SKM-1 treated with dmso at 0.1 percent for 144 hours (cell line): ENCODE results near the gene RBM19.

Experiments used
- DNase-seq: peaks from one replicate; lab custom pipeline; 2025; ENCODE audit not compliant: unreplicated experiment; lab: John Stamatoyannopoulos, UW

RBM19 gene

GRCh38 chr12:113957627-113958026 is 8.5 kb downstream of the RBM19 start:
- DNase-seq, result no peak

GRCh38 chr12:113955109-113955970 is 10.8 kb downstream of the RBM19 start:
- no peak for DNase-seq

DNA sequence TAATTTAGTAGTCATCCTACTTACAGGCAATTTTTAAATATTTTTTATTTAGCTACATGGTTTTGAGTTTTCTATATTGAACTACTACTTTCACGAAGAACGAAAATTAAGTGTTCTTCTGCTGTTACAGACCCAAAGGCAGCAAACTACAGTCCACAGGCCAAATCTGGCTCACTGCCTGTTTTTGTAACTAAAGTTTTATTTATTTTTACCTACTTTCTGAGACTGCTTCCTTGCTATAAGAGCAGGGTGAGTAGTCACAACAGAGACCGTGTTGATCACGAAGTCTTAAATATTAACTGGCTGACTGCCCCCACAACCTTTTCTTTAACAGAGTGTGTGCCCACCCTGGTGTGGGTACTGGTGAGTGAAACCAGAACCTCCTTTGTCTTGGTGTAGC is 11.6 kb downstream of the RBM19 start:
- DNase-seq, result no peak

DNA sequence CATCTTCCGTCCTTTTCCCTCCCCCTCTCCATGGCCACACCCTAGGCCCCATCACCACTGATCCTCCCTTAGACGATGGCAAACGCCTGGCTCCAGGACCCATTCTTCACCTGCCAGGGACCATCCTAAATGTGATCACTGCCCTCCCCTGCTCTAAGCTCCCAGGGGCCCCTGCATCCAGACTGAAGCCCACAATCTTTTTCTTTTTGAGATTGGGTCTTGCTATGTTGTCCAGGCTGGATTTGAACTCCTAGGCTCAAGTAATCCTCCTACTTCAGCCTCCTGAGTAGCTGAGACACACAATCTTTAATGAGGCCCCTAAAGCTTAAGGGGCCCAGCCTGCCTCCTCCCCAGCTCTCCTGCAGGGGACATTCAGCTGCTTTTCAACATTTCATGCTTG is 15.3 kb downstream of the RBM19 start:
- DNase-seq, result no peak

DNA sequence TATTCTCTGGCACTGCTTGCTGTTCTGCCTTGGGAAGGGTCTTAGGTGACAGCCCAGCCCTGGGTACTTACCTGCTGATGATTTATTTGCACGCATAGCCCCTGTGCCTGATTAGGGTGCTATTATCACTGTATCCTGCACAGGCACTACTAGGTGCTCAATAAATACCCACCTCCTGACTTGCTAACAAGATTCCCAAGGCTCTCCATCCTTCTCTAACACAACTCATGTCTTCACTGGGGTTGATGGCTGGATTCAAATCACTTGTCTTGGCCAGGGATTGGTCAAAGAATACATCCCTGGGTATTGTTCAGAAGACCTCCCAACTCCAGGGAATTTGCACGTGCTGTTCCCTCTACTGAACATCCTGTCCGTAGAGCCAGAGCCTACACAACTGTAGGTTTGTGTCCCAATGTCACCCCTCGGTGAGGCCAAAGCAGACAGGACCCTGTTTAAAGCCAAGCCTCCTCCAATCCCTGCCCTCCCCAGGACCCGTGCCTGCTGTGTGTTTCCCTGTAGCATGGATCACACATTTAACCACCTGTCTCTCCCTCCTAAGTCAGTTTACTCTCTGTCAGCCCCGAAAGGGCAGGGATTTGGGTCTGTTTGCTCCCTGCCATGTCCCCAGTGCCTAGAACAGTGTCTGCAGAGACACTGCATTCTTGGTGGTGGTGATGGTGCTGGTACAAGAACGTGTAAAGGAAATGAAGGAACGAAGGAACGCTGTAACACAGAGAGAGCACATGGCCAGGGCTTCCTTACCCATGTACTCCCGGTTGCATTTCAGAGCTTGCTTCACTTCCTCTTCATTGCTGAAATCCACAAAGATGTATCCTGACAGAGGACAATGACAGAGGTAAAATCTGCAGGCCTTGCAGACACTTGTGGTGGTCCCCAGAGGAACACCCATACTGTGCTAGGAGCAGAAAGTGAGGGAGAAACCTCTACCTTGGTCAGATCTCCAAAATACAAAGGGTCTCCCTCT is 16.5 kb downstream of the RBM19 start:
- no peak for DNase-seq

DNA sequence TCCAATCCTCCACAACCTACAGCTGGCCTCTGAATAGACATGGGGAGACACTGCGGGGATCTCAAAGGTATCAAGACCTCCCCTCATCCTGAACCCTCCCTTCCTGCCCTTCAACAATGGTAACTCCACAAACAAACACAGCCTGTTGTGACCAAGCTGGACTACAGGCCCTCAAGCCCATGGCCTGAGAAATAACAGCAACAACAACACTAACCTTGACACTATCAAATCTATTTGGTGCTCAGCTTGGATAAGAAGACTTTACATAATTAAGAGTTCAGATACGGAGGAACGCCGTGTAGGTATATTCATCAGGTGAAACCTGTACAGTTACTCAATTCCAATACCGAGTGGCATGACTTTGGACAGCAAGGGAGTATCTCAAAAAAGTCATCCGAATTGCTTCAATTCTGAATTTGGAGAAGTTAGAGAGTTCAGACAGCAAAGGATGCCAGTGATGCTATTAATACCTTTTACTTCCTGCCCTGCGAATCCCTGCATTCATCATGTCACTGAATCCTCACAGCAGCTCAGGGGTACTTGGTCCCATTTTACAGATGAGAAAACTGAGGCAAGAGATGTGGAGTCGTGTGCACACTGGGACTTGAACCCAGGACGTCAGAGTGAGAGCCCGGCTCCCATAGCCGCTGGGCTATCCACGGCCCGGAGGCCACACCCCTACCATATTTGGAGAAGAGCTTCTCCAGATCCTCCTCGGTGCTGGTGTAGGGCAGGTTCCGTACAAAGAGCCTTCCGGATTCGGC is 17.8 kb downstream of the RBM19 start:
- no peak for DNase-seq

GRCh38 chr12:113946175-113946574 is 19.9 kb downstream of the RBM19 start:
- DNase-seq, result no peak

DNA sequence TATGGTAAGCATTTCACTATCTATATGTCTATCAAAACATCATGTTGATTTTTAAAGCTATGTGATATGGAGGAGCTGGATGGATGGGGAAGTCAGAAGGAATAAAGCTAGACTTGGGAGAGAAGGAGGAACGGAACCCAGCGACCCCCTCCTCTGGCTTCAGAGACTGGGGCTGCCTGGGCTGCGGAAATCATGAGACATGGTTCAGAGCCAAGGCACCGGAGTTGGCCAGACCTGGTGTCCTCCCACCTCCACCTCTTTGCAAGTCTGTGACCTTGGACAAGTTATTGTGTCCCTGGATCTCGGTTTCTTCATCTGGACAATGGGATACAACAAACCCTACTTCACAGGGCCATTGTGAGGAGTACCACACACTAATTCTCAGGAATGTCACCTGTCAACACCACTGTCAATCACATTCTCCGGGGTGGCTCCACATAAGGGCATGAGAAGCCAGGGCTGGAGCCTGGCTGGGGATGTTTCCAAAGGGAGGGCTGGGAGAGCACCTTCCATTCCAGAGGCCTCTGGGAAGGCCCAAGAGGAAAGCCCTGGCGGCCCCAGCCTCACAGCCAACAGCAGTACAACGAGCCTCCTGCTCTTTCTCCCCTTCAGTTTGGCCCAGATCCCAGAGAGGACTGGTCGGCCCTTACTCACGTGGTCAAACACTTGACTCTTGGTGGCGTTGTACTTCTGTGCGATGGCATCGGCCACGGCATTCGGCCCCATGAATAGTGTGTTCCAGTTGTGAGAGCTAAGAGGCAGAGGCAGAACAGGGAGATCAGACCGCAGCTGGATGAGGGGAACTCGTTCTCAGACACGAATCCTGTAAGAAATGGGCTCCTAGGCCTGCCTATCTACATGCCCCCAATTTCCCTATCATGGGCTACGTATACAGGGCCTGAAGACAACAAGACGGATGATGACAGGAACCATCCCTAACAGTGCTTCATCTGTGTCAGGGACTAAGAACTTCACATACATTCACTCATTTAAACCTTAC is 20.7 kb downstream of the RBM19 start:
- no peak for DNase-seq

GRCh38 chr12:113942209-113942608 is 23.9 kb downstream of the RBM19 start:
- DNase-seq, result no peak

DNA sequence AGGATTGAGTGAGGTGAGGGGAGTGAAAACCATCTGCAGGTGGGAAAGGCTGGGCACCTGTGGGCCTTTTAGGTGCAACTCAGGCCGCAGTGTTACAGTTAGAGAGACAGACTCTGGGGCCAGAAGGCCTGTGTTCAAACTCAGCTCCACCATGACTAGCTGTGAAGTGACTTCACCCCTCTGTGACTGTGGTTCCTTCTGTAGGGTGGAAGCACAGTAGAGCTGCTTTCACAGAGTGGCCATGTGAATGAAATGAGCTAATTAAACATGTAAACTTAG is 25.0 kb downstream of the RBM19 start:
- no peak for DNase-seq

DNA sequence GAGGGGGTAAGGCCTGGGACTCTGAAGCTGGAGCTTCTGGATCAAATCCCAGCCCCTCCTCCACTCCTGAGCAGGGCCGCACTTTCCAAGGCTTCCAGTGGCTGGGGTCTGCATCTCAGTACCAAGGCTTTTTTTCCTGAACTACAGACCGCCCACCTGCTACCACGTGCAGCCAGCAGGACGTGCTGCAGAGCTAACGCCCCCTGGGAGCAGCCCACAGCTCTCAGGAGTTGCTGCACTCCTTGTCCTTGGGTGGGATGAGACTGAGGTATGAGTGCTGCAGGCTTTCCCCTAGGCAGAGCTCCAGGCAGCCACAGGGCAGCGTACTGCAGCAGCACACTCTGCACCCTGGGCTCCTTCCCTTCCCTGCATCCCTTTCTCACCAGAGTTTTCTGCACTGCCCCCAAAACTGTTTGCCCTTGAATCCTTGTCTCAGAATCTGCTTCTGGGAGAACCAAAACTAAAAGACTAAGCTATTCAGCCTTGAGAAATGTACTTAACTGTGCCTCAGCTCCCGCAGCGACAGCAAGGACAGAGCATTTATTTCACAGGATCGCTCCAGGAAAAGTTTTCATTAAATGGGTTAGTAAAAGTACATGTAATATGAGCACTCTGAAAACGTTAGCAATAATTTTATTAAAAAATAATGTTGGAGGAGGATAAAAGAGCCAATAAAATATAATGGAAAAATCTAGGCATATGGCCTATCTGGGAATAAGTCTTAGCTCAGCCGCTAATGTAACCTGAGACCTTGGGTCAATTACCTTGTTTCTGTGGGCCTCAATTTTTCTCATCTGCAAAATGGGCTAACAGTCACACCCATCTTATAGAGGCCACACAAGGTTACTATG is 25.5 kb downstream of the RBM19 start:
- no peak for DNase-seq

GRCh38 chr12:113939867-113940266 is 26.3 kb downstream of the RBM19 start:
- no peak for DNase-seq

DNA sequence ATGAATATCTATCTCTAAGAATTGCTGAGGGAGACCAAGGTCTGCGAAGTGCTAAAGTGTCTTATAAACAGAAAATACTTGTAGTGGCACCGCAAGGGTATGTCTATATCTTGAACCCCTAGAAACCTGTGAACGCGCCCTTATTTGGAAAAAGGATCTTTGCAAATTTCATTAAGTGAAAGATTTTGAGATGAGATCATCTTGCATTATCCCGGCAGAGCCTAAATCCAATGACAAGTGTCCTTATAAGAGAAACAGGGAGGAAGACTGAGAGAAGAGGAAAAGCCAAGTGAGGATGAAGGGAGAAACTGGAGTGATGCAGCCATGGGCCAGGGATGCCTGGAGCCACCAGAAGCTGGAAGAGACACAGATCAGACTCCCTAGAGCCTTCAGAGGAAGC is 27.7 kb downstream of the RBM19 start:
- no peak for DNase-seq

DNA sequence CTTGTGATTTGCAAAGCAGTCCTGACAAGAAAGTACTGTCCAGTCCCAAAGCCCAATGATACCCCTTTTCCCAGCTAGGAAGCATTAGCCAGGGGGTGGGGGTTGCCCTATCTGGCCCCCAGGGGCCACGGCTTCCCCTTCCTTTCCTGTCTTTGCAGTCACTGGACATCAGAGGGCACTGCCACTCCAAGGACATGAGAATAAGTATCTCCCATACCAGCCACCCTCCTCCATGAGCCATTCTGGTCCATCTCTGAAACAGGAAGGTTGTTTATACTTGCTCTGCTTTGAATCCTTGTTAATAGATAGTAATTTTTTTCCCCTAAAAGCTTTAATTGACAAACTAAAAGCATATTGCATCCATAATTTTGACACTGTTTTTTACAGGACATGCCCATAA is 29.7 kb downstream of the RBM19 start:
- no peak for DNase-seq

DNA sequence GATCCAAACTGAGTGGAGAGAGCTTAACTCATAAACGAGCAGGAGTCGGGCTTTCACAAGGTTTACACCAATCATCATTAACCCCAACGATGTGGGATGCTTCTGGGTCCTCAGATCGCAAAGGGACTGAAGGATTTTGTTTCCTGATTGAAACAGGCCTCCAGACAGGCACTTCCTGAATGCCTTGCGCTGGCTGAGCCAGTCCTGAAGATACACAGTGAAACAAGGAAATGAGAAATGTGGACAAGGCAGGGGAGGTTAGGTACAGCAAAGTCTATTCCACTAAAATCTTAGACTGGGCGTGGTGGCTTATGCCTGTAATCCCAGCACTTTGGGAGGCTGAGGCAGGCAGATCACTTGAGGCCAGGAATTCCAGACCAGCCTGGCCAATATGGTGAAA is 30.7 kb downstream of the RBM19 start:
- DNase-seq, result no peak

DNA sequence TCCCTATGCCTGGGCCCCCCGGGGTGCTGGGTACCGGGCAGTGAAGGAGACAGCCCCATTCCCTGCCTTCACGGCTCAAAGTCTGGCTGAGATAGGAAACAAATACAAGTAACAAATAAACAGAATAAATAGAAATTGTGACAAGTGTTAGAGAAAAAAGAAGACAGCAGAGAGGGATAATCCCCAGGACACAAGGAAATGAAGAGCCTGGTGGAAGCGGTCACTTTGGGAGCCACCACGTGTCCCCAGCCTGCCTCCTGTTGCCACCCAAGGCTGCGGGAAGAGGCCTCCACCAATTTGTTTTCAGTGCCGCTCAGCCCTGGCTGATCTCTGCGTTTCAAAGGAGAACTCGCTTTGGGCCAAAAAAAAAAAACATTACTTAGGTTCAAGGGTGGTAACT is 31.2 kb downstream of the RBM19 start:
- no peak for DNase-seq

DNA sequence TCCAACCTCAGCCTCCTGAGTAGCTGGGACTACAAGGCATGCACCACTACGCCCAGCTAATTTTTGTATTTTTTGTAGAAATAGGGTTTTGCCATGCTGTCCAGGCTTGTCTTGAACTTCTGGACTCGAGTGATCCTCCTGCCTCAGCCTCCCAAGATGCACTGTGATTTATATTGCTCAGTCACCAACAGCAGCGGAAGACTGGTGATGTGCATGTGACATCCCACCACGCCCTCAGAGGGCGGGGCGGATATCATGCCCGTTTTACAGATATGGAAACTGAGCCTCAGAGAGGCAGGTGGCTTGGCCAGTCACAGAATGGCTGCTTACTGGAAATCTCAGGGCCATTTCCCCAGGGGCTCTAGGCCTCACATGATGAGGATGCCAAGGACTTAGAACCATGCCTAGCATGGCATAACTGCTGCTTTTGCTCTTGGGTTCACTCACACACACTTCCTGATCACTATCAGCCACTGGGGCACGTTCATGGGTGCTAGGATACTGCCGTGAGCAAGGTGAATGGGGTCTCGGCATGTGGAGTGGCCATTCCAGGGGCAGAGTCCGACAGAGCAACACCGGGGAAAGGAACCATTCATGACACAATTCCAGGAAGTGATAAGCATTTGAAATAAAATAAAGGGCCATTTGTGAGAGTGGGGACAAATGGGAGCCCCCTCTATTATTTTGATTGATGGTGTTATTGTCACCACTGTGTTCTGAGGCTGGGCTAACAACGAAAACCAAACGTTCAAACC is 31.9 kb downstream of the RBM19 start:
- DNase-seq, result no peak

DNA sequence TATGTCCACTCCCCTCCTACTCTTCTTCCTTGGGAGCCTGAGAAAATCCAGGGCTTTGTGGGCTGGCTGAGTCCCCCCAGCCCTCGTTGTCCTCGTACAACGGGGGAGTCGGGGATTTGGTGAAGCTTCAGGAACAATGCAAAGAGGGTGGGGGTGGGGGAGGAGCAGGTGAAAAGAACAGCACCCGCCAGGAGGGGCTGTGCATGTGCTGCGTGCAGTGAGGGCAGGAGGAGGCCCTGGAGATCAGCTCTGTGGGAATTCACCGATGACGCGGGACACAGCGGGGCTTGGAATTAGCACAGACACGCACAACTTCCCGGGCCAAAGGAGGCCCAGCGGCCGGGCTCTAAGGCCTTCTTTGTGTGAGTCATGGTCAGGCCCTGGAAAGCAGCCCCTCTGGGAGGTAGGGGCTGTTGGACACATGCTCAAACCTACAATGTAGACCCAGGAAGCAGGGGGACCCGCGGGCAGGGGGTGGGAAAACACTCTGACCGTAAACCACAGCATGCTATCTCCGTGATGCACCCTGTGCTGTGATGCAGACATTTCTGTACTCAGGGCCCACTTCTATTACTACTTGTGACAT is 32.8 kb downstream of the RBM19 start:
- no peak for DNase-seq
